ENCODE measurements around the gene RALGPS2.
"Not testable (repeated sequence)": the region's sequence is repeated elsewhere in the genome, so short reads cannot be mapped to it uniquely, and the experiment has no call there.

The RALGPS2 gene

DNA sequence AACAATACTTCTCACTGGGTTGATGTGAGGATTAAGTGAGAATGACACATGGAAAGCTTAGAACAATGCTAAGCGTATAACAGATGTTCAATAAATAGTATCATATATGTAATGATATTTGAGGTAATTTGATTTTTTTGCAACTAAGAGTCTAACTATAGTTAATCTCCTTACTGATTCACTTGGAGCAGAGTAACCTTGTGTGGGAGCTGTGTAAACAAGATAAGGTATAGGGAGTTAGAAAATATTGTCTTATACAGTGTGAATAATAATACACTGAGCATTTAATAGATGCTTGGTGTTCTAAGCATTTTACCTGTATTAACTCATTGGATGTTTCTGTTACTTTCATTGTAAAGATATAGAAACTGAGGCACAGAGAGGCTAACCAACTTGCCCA is 15.9 kb downstream of the RALGPS2 start:
- WGBS, 2 experiments (ENCODE audit: insufficient coverage in 2 of 2), result no CpG with 5 or more reads among the region's 1 CpG
- H3K4me3 ChIP-seq (ENCODE audit: extremely low read depth, insufficient read depth, low read length, poor library complexity, severe bottlenecking), result no peak overlapping the region
- no peaks in the 10 kb centered on the region for H3K9me3 ChIP-seq (ENCODE audit: control insufficient read depth, low read length)
- peaks cover 25% of the 10 kb centered on the region for H3K36me3 ChIP-seq (ENCODE audit: control insufficient read depth, insufficient read depth, low read length)
- H3K4me1 ChIP-seq (ENCODE audit: control insufficient read depth, insufficient read depth, low read length, poor library complexity, severe bottlenecking), result no peaks in the 10 kb centered on the region
- no peak overlapping the region for H3K27ac ChIP-seq (ENCODE audit: low read depth, low read length, severe bottlenecking)

DNA sequence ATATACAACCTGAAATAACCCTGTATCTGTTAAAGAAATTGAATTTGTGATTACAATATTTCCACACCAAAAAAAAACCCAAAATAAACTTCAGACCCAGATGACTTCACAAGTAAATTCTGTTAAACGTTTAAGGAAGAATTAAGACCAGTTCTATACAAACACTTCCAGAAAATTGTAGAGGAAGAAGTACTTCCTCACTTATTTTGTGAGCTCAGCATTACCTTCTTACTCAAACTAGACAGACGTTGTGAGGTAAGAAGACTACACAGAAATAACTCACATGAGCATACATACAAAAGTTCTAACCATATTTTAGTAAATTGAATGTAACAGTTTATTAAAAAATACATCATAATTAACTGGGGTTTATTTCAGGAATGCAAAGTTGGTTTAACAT is 18.8 kb downstream of the RALGPS2 start:
- H3K4me3 ChIP-seq (ENCODE audit: extremely low read depth, insufficient read depth, low read length, poor library complexity, severe bottlenecking), result no peak overlapping the region

DNA sequence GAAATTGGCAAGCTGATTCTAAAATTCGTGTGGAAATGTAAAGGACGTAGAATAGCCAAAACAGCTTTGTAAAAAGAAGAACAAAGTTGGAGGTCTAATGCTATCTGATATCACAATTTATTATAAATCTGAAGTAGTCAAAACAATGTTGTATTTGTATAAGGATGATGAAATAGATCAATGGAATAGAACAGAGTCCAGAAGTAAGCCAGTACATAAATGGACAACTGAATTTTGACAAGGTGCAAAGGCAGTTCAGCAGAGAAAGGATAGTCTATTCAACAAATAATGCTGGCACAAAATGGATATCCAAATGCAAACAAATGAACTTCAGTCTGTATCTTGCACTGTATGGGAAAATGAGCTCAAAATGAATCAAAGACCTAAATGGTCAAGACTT is 20.2 kb downstream of the RALGPS2 start:
- Histone ChIP-seq H3K9me3 (ENCODE audit: control insufficient read depth, low read length) (no peaks in the 10 kb centered on the region), H3K4me1 (ENCODE audit: control insufficient read depth, insufficient read depth, low read length, poor library complexity, severe bottlenecking) (no peaks in the 10 kb centered on the region), H3K27ac (ENCODE audit: low read depth, low read length, severe bottlenecking) (no peak overlapping the region), H3K4me3 (ENCODE audit: extremely low read depth, insufficient read depth, low read length, poor library complexity, severe bottlenecking) (no peak overlapping the region), H3K36me3 (ENCODE audit: control insufficient read depth, insufficient read depth, low read length) (peaks cover 20% of the 10 kb centered on the region)
- no CpG with 5 or more reads among the region's 2 CpGs for WGBS, 2 experiments (ENCODE audit: insufficient coverage in 2 of 2)

More for the DNA sequence above, 18.8 kb downstream of the RALGPS2 start:
- H3K4me1 ChIP-seq (ENCODE audit: control insufficient read depth, insufficient read depth, low read length, poor library complexity, severe bottlenecking), result no peaks in the 10 kb centered on the region
- no peaks in the 10 kb centered on the region for H3K9me3 ChIP-seq (ENCODE audit: control insufficient read depth, low read length)
- no peak overlapping the region for H3K27ac ChIP-seq (ENCODE audit: low read depth, low read length, severe bottlenecking)
- WGBS, 2 experiments (ENCODE audit: insufficient coverage in 2 of 2), result no CpG with 5 or more reads among the region's 2 CpGs
- H3K36me3 ChIP-seq (ENCODE audit: control insufficient read depth, insufficient read depth, low read length), result peaks cover 20% of the 10 kb centered on the region

DNA sequence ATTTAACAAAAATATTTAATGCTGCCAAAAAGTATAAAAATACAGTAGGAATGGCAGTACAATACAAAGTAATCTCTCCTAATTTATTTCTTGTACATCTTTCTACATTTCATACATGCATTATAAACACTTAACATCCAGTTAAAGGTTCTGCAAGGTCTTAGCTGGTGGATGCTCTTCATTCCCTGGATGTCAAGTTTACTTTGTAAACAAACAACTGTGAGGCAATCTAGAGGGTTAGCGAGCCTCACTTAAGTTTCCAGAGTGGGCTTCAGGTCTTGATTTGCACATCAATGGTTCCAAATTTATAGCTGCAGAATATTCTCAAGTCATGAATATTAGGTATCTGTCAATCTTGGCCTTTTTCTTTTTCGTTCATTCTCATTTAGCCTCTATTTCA is 21.3 kb downstream of the RALGPS2 start:
- WGBS, 2 experiments (ENCODE audit: insufficient coverage in 2 of 2), result 93 to 100% methylated on average over 2 of the region's 2 CpGs
- Histone ChIP-seq H3K9me3 (ENCODE audit: control insufficient read depth, low read length) (no peaks in the 10 kb centered on the region), H3K36me3 (ENCODE audit: control insufficient read depth, insufficient read depth, low read length) (peaks cover 12% of the 10 kb centered on the region), H3K4me3 (ENCODE audit: extremely low read depth, insufficient read depth, low read length, poor library complexity, severe bottlenecking) (no peak overlapping the region), H3K4me1 (ENCODE audit: control insufficient read depth, insufficient read depth, low read length, poor library complexity, severe bottlenecking) (no peaks in the 10 kb centered on the region), H3K27ac (ENCODE audit: low read depth, low read length, severe bottlenecking) (no peak overlapping the region)

DNA sequence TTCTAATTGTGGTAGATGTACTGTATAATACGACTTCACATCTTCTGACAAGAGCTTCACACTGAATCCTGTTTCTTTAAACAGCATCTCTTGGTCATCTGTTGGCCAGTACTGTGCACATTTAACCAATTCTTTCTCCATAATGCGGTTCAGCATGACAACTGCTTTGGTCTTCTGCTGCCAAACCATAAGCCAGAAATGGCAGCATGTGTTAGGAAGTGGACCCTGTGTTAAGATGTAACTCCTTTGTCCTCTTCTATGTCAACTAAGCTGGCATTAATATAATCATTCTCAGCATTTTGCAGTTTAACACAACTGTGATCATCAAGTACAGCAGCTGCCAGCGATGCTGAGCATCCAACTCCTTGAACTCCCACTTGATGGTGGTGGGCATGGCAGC is 22.3 kb downstream of the RALGPS2 start:
- H3K27ac ChIP-seq (ENCODE audit: low read depth, low read length, severe bottlenecking); H3K9me3 ChIP-seq (ENCODE audit: control insufficient read depth, low read length); H3K36me3 ChIP-seq (ENCODE audit: control insufficient read depth, insufficient read depth, low read length); H3K4me1 ChIP-seq (ENCODE audit: control insufficient read depth, insufficient read depth, low read length, poor library complexity, severe bottlenecking); H3K4me3 ChIP-seq (ENCODE audit: extremely low read depth, insufficient read depth, low read length, poor library complexity, severe bottlenecking): not testable (repeated sequence)
- WGBS, 2 experiments (ENCODE audit: insufficient coverage in 2 of 2), result 100% methylated on average over 2 of the region's 3 CpGs; no CpG with 5 or more reads in 1 of the 2 experiments

DNA sequence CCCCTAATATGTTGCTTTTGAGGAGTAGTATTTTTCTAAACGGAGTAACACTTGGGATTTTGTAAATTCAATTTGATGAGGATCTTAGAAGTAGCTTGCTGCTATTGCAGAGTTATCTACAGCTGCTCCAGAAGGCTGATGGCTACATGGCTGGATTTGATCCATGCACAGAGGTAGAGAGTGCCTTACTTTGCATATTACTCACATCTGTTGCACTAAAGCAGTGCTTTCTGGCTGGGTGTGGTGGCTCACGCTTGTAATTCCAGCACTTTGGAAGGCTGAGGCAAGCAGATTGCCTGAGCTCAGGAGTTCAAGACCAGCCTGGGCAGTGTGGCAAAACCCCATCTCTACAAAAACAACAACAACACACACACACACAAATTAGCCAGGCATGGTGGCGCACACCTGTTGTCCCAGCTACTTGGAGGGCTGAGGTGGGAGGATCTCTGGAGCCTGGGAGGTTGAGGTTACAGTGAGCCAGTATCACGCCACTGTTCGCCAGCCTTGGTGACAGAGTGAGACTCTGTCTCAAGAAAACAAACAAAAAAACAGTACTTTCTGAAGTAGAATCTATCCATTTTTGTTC is 24.6 kb downstream of the RALGPS2 start:
- no peaks in the 10 kb centered on the region for H3K4me1 ChIP-seq (ENCODE audit: control insufficient read depth, insufficient read depth, low read length, poor library complexity, severe bottlenecking)
- no peak overlapping the region for H3K4me3 ChIP-seq (ENCODE audit: extremely low read depth, insufficient read depth, low read length, poor library complexity, severe bottlenecking)
- WGBS, 2 experiments (ENCODE audit: insufficient coverage in 2 of 2), result 85 to 96% methylated on average over 2 to 3 of the region's 5 CpGs
- no peak overlapping the region for H3K27ac ChIP-seq (ENCODE audit: low read depth, low read length, severe bottlenecking)
- H3K9me3 ChIP-seq (ENCODE audit: control insufficient read depth, low read length), result no peaks in the 10 kb centered on the region
- H3K36me3 ChIP-seq (ENCODE audit: control insufficient read depth, insufficient read depth, low read length), result no peaks in the 10 kb centered on the region

DNA sequence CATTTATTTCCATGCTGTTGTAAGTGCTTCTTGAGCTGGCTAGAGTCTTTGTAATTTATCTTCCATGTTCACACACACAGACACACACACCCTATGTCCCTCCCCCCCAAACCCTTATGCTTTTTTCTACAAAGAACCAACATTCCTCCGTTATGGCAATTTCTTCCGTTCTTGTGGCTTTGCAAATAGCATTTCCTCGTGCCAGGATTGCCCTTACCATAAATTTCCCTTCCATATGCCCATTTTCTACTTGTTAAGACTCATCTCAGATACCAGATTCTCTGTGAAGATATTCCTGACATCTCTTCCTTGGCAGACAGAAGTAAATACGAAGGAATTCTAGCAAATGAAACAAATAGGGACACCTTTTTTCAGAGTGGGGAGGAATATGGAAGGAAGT is 26.0 kb downstream of the RALGPS2 start:
- H3K4me1 ChIP-seq (ENCODE audit: control insufficient read depth, insufficient read depth, low read length, poor library complexity, severe bottlenecking), result no peaks in the 10 kb centered on the region
- no peak overlapping the region for H3K27ac ChIP-seq (ENCODE audit: low read depth, low read length, severe bottlenecking)
- no peaks in the 10 kb centered on the region for H3K36me3 ChIP-seq (ENCODE audit: control insufficient read depth, insufficient read depth, low read length)
- H3K4me3 ChIP-seq (ENCODE audit: extremely low read depth, insufficient read depth, low read length, poor library complexity, severe bottlenecking), result no peak overlapping the region
- WGBS, 2 experiments (ENCODE audit: insufficient coverage in 2 of 2), result 97 to 100% methylated on average over 3 to 4 of the region's 4 CpGs
- H3K9me3 ChIP-seq (ENCODE audit: control insufficient read depth, low read length), result peaks cover 6% of the 10 kb centered on the region

DNA sequence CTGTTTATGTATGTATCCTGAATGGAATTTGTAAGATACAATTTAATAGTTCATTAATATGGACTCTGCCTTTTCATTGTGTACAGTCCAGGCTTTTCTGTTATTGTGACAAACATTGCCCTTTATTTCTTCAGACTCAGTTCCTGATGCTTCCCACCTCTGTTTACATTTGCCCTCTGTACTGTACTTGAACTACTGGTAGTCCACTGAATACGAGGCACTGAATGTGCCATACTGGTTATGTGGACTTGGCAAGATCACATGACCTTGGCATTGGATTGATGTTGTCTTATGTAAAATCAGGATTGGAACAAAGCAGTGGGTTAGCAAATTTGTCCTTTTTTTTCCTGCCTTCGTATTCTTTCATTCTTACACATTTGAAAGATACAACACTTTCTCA is 27.8 kb downstream of the RALGPS2 start:
- no peak overlapping the region for H3K27ac ChIP-seq (ENCODE audit: low read depth, low read length, severe bottlenecking)
- 100% methylated on average over 1 of the region's 2 CpGs for WGBS, 2 experiments (ENCODE audit: insufficient coverage in 2 of 2)
- H3K9me3 ChIP-seq (ENCODE audit: control insufficient read depth, low read length), result peaks cover 6% of the 10 kb centered on the region
- no peaks in the 10 kb centered on the region for H3K4me1 ChIP-seq (ENCODE audit: control insufficient read depth, insufficient read depth, low read length, poor library complexity, severe bottlenecking)
- no peak overlapping the region for H3K4me3 ChIP-seq (ENCODE audit: extremely low read depth, insufficient read depth, low read length, poor library complexity, severe bottlenecking)
- no peaks in the 10 kb centered on the region for H3K36me3 ChIP-seq (ENCODE audit: control insufficient read depth, insufficient read depth, low read length)

DNA sequence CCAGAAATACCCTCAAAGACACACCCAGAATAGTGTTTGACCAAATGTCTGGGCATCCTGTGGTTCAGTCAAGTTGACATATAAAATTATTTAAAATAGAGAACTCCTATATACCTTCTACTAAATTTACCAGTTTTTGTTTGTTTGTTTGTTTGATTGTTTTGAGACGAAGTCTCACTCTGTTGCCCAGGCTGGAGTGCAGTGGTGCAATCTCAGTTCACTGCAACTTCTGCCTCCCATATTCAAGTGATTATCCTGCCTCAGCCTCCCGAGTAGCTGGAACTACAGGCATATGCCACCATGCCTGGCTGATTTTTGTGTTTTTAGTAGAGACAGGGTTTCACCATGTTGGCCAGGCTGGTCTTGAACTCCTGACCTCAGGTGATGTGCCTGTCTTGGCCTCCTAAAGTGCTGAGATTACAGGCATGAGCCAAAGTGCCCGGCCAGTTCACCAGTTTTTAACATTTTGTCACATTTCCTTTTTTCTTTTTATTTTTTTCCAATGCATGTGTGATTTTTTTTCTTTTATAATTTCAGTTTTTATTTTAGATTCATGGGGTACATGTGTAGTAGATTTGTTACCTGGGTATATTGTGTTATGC is 29.7 kb downstream of the RALGPS2 start:
- not testable (repeated sequence) for H3K4me3 ChIP-seq (ENCODE audit: extremely low read depth, insufficient read depth, low read length, poor library complexity, severe bottlenecking); H3K4me1 ChIP-seq (ENCODE audit: control insufficient read depth, insufficient read depth, low read length, poor library complexity, severe bottlenecking); H3K36me3 ChIP-seq (ENCODE audit: control insufficient read depth, insufficient read depth, low read length); H3K27ac ChIP-seq (ENCODE audit: low read depth, low read length, severe bottlenecking)
- 92 to 100% methylated on average over 1 to 2 of the region's 3 CpGs for WGBS, 2 experiments (ENCODE audit: insufficient coverage in 2 of 2)
- peaks cover 17% of the 10 kb centered on the region for H3K9me3 ChIP-seq (ENCODE audit: control insufficient read depth, low read length)

DNA sequence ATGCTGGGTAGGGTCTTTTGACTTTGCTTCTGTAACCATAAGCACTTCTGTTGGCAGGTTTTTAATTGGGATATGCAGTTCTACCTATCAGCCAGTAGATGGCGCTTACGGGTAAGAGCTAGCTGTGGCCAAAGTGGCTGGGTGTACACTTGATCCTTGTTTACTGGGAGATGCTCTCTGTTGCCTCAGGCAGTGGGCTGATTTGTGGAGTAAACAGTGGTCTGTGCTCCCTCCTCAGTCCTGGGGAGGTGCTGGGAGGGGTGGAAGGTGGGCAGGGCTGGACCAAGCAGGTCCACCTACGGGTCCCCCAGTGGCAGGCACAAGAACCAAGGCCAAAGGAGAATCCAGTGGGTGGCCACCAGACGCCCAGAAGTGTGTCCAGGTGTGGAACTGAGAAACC is 43.4 kb downstream of the RALGPS2 start:
- H3K9me3 ChIP-seq (ENCODE audit: control insufficient read depth, low read length), result peaks cover 29% of the 10 kb centered on the region
- no peak overlapping the region for H3K4me3 ChIP-seq (ENCODE audit: extremely low read depth, insufficient read depth, low read length, poor library complexity, severe bottlenecking)
- 25 to 50% methylated on average over 2 of the region's 4 CpGs for WGBS, 2 experiments (ENCODE audit: insufficient coverage in 2 of 2)
- no peaks in the 10 kb centered on the region for H3K36me3 ChIP-seq (ENCODE audit: control insufficient read depth, insufficient read depth, low read length)
- no peak overlapping the region for H3K27ac ChIP-seq (ENCODE audit: low read depth, low read length, severe bottlenecking)
- H3K4me1 ChIP-seq (ENCODE audit: control insufficient read depth, insufficient read depth, low read length, poor library complexity, severe bottlenecking), result no peaks in the 10 kb centered on the region

DNA sequence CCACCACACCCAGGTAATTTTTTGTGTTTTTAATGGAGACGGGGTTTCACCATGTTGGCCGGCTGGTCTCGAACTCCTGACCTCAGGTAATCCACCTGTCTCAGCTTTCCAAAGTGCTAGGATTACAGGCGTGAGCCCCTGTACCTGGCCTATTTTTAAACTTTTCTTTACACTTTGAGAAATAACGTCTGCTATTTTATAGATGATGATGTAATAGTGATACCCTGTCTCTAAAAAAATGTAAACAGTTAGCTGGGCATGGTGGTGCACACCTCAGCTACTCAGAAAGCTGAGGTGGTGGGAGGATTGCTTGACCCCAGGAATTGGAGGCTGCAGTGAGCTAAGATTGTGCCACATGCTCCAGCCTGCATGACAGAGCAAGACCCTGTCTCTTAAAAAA is 47.9 kb downstream of the RALGPS2 start:
- Histone ChIP-seq H3K9me3 (ENCODE audit: control insufficient read depth, low read length) (peaks cover 17% of the 10 kb centered on the region), H3K4me1 (ENCODE audit: control insufficient read depth, insufficient read depth, low read length, poor library complexity, severe bottlenecking) (no peaks in the 10 kb centered on the region), H3K4me3 (ENCODE audit: extremely low read depth, insufficient read depth, low read length, poor library complexity, severe bottlenecking) (no peak overlapping the region), H3K36me3 (ENCODE audit: control insufficient read depth, insufficient read depth, low read length) (no peaks in the 10 kb centered on the region), H3K27ac (ENCODE audit: low read depth, low read length, severe bottlenecking) (no peak overlapping the region)
- 88 to 95% methylated on average over 3 to 4 of the region's 5 CpGs for WGBS, 2 experiments (ENCODE audit: insufficient coverage in 2 of 2)

Data from mesodermal cell (in vitro differentiated cells).